MM.1S (cell line): ENCODE measurements around the gene ACTL10.

Experiments used
- EZH2 ChIP-seq: fragments of 300-600 bp; sonication (generic); optimal IDR thresholded peaks from 2 replicates; pipeline ENCODE3; 2017; ENCODE audit warnings: low read depth, mild to moderate bottlenecking, antibody characterized with exemption, low read length, mixed read lengths
- EZH2phosphoT487 ChIP-seq: fragments of 300-600 bp; sonication (generic); IDR thresholded peaks from 2 replicates; pipeline ENCODE4 v1.6.1; 2018; ENCODE audit warnings: antibody characterized with exemption, low read length
- TF ChIP-seq, protein P1 (sequence below): fragments of 300-600 bp; sonication (generic); IDR thresholded peaks from 2 replicates; pipeline ENCODE4 v1.5.1; 2016; ENCODE audit warnings: antibody characterized with exemption, low read length, mixed read lengths

DNA sequence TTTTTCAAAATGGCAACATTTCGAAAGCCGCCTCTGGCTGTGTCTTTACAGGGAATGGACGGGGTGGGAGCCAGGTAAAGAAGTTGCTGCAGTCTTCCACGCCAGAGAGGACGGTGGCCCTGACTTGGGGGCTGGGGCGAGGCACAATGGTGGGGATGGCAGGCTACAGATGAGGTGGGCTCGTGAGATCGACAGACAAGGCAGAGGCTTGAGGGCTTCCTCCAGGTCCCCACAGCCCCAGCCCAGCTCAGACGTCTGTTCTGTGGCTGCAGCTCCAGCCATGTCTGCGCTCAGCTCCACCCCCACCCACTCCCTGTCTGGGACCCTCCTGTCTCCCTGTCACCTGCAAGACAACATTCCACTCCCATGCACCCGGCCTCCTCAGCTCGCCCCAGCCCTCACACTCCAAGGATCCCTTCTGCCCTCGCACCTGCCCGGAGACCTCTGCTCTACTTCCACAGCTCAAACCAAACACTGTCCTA, 12.0 kb upstream of the ACTL10 start:
- TF ChIP-seq, protein P1, sequence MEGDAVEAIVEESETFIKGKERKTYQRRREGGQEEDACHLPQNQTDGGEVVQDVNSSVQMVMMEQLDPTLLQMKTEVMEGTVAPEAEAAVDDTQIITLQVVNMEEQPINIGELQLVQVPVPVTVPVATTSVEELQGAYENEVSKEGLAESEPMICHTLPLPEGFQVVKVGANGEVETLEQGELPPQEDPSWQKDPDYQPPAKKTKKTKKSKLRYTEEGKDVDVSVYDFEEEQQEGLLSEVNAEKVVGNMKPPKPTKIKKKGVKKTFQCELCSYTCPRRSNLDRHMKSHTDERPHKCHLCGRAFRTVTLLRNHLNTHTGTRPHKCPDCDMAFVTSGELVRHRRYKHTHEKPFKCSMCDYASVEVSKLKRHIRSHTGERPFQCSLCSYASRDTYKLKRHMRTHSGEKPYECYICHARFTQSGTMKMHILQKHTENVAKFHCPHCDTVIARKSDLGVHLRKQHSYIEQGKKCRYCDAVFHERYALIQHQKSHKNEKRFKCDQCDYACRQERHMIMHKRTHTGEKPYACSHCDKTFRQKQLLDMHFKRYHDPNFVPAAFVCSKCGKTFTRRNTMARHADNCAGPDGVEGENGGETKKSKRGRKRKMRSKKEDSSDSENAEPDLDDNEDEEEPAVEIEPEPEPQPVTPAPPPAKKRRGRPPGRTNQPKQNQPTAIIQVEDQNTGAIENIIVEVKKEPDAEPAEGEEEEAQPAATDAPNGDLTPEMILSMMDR: no peak
- TF ChIP-seq EZH2 (no peak), EZH2phosphoT487 (no peak)
